HEK293 (cell line): ENCODE measurements around the gene ACP7.

Experiments
- ATF2 ChIP-seq: fragments of 450-650 bp; formaldehyde crosslinking; IDR thresholded peaks from 2 replicates; pipeline ENCODE4 v1.5.1; 2016; ENCODE audit warnings: missing biosample characterization, missing genetic modification characterization, low read depth
- EGR2 ChIP-seq: fragments of 450-650 bp; formaldehyde crosslinking; IDR thresholded peaks from 2 replicates; pipeline ENCODE4 v1.5.1; 2016; ENCODE audit warnings: low read depth, missing biosample characterization, missing genetic modification characterization
- GLI2 ChIP-seq: fragments of 450-650 bp; formaldehyde crosslinking; IDR thresholded peaks from 2 replicates; pipeline ENCODE4; 2017; ENCODE audit warnings: missing biosample characterization, missing genetic modification characterization, low read depth, borderline replicate concordance
- HIC1 ChIP-seq: fragments of 450-650 bp; formaldehyde crosslinking; IDR thresholded peaks from 2 replicates; pipeline ENCODE4 v1.5.1; 2016; ENCODE audit warnings: missing biosample characterization, missing genetic modification characterization
- HOXA7 ChIP-seq: sonication (generic); formaldehyde crosslinking; IDR thresholded peaks from 2 replicates; pipeline ENCODE4 v1.8.1; 2022; ENCODE audit warnings: missing genetic modification reagents, borderline replicate concordance
- KLF9 ChIP-seq: fragments of 450-650 bp; formaldehyde crosslinking; IDR thresholded peaks from 2 replicates; pipeline ENCODE4 v1.5.1; 2016; ENCODE audit warnings: missing biosample characterization, missing genetic modification characterization, low read depth
- MYNN ChIP-seq: fragments of 450-650 bp; formaldehyde crosslinking; IDR thresholded peaks from 2 replicates; pipeline ENCODE4 v1.5.1; 2016; ENCODE audit warnings: missing biosample characterization, missing genetic modification characterization, borderline replicate concordance
- PATZ1 ChIP-seq: fragments of 450-650 bp; formaldehyde crosslinking; IDR thresholded peaks from 2 replicates; pipeline ENCODE4 v1.5.1; 2016; ENCODE audit warnings: missing biosample characterization, missing genetic modification characterization
- REPIN1 ChIP-seq: fragments of 450-650 bp; formaldehyde crosslinking; IDR thresholded peaks from 2 replicates; pipeline ENCODE4 v1.5.1; 2017; ENCODE audit warnings: missing biosample characterization, missing genetic modification characterization, low read depth
- SP7 ChIP-seq: fragments of 450-650 bp; formaldehyde crosslinking; IDR thresholded peaks from 2 replicates; pipeline ENCODE4 v1.5.1; 2016; ENCODE audit warnings: missing biosample characterization, missing genetic modification characterization
- TRIM28 ChIP-seq: IDR thresholded peaks from 2 replicates; pipeline ENCODE4 v1.6.1; 2011; ENCODE audit warnings: low read length, control low read depth, borderline replicate concordance
- WT1 ChIP-seq: fragments of 450-650 bp; formaldehyde crosslinking; IDR thresholded peaks from 2 replicates; pipeline ENCODE4 v1.5.1; 2016; ENCODE audit warnings: missing biosample characterization, missing genetic modification characterization
- ZBTB1 ChIP-seq: fragments of 450-650 bp; formaldehyde crosslinking; IDR thresholded peaks from 2 replicates; pipeline ENCODE4 v1.5.1; 2016; ENCODE audit warnings: missing biosample characterization, missing genetic modification characterization
- ZNF133 ChIP-seq: fragments of 450-650 bp; formaldehyde crosslinking; IDR thresholded peaks from 2 replicates; pipeline ENCODE4 v1.5.1; 2016; ENCODE audit warnings: missing biosample characterization, missing genetic modification characterization
- ZNF18 ChIP-seq: fragments of 450-650 bp; formaldehyde crosslinking; IDR thresholded peaks from 2 replicates; pipeline ENCODE4 v1.5.1; 2016; ENCODE audit warnings: missing biosample characterization, missing genetic modification characterization
- ZNF184 ChIP-seq: fragments of 450-650 bp; IDR thresholded peaks from 2 replicates; pipeline ENCODE4 v1.5.1; 2018; ENCODE audit warnings: missing biosample characterization, mild to moderate bottlenecking, missing genetic modification characterization
- ZNF223 ChIP-seq: fragments of 450-650 bp; formaldehyde crosslinking; IDR thresholded peaks from 2 replicates; pipeline ENCODE4 v1.5.1; 2016; ENCODE audit warnings: missing biosample characterization, missing genetic modification characterization
- ZNF266 ChIP-seq: fragments of 450-650 bp; formaldehyde crosslinking; IDR thresholded peaks from 2 replicates; pipeline ENCODE4 v1.5.1; 2016; ENCODE audit warnings: missing biosample characterization, missing genetic modification characterization, low read depth
- ZNF292 ChIP-seq: fragments of 450-650 bp; formaldehyde crosslinking; IDR thresholded peaks from 2 replicates; pipeline ENCODE4 v1.5.1; 2016; ENCODE audit warnings: low read depth, missing biosample characterization, missing genetic modification characterization, borderline replicate concordance
- ZNF324 ChIP-seq: fragments of 450-650 bp; formaldehyde crosslinking; IDR thresholded peaks from 2 replicates; pipeline ENCODE4 v1.5.1; 2016; ENCODE audit warnings: missing biosample characterization, missing genetic modification characterization
- ZNF354C ChIP-seq: fragments of 450-650 bp; formaldehyde crosslinking; IDR thresholded peaks from 2 replicates; pipeline ENCODE4 v1.5.1; 2016; ENCODE audit warnings: missing biosample characterization, missing genetic modification characterization, low read depth, borderline replicate concordance
- ZNF426 ChIP-seq: fragments of 450-650 bp; formaldehyde crosslinking; IDR thresholded peaks from 2 replicates; pipeline ENCODE4 v1.5.1; 2017; ENCODE audit warnings: missing biosample characterization, missing genetic modification characterization, mild to moderate bottlenecking, inconsistent platforms, moderate library complexity
- ZNF48 ChIP-seq: fragments of 450-650 bp; formaldehyde crosslinking; IDR thresholded peaks from 2 replicates; pipeline ENCODE4 v1.5.1; 2016; ENCODE audit warnings: missing biosample characterization, missing genetic modification characterization
- ZNF529 ChIP-seq: fragments of 450-650 bp; formaldehyde crosslinking; IDR thresholded peaks from 2 replicates; pipeline ENCODE4 v1.5.1; 2017; ENCODE audit warnings: missing genetic modification characterization, missing biosample characterization; ENCODE audit not compliant: insufficient replicate concordance
- ZNF571 ChIP-seq: fragments of 450-650 bp; formaldehyde crosslinking; IDR thresholded peaks from 2 replicates; pipeline ENCODE4 v1.5.0; 2017; ENCODE audit warnings: missing biosample characterization, missing genetic modification characterization
- ZNF645 ChIP-seq: fragments of 450-650 bp; formaldehyde crosslinking; IDR thresholded peaks from 2 replicates; pipeline ENCODE4; 2016; ENCODE audit warnings: missing biosample characterization, missing genetic modification characterization
- ZNF664 ChIP-seq: fragments of 450-650 bp; formaldehyde crosslinking; IDR thresholded peaks from 2 replicates; pipeline ENCODE4 v1.5.1; 2016; ENCODE audit warnings: missing biosample characterization, missing genetic modification characterization
- ZNF701 ChIP-seq: fragments of 450-650 bp; formaldehyde crosslinking; IDR thresholded peaks from 2 replicates; pipeline ENCODE4 v1.5.1; 2016; ENCODE audit warnings: missing biosample characterization, missing genetic modification characterization
- ZNF707 ChIP-seq: fragments of 450-650 bp; formaldehyde crosslinking; IDR thresholded peaks from 2 replicates; pipeline ENCODE4 v1.5.1; 2016; ENCODE audit warnings: missing biosample characterization, missing genetic modification characterization
- ZNF747 ChIP-seq: fragments of 450-650 bp; formaldehyde crosslinking; IDR thresholded peaks from 2 replicates; pipeline ENCODE4 v1.5.1; 2016; ENCODE audit warnings: missing biosample characterization, missing genetic modification characterization
- ZNF785 ChIP-seq: fragments of 450-650 bp; formaldehyde crosslinking; IDR thresholded peaks from 2 replicates; pipeline ENCODE4 v1.5.1; 2016; ENCODE audit warnings: missing biosample characterization, missing genetic modification characterization
- ZNF830 ChIP-seq: fragments of 450-650 bp; IDR thresholded peaks from 2 replicates; pipeline ENCODE4 v1.5.0; 2018; ENCODE audit warnings: missing biosample characterization, missing genetic modification characterization, low read depth, mild to moderate bottlenecking, moderate library complexity

The ACP7 gene

GRCh38 chr19:39125199-39125553 lies 41.0 kb downstream of the ACP7 start (continued):
- TF ChIP-seq HOXA7 (CRISPR knock-in tag) (no peak), ZNF426 (tag by site-specific recombination) (no peak), WT1 (tag by site-specific recombination) (0 out of 2 replicates have a peak, but pooled peaks have one; percentile 34), REPIN1 (tag by site-specific recombination) (peak; percentile 50; the same call in 1 of the 2 replicates), ZNF354C (tag by site-specific recombination) (no peak), ZNF707 (tag by site-specific recombination) (no peak), TRIM28 (no peak), ZNF701 (no peak), GLI2 (tag by site-specific recombination) (no peak), KLF9 (tag by site-specific recombination) (no peak), ZNF645 (tag by site-specific recombination) (no peak), PATZ1 (no peak), ZNF785 (tag by site-specific recombination) (no peak), ZNF571 (no peak), ZBTB1 (tag by site-specific recombination) (peak; percentile 99), EGR2 (tag by site-specific recombination) (no peak), ZNF133 (tag by site-specific recombination) (no peak), ZNF292 (no peak), ZNF18 (tag by site-specific recombination) (no peak), ZNF664 (tag by site-specific recombination) (peak; percentile 83), ZNF223 (tag by site-specific recombination) (0 out of 2 replicates have a peak, but pooled peaks have one; percentile 32), ZNF184 (tag by site-specific recombination) (peak; percentile 90), ZNF747 (no peak), MYNN (tag by site-specific recombination) (no peak), ZNF529 (no peak), HIC1 (tag by site-specific recombination) (no peak), ZNF266 (tag by site-specific recombination) (no peak), ATF2 (no peak), SP7 (tag by site-specific recombination) (no peak), ZNF830 (tag by site-specific recombination) (no peak), ZNF48 (no peak), ZNF324 (tag by site-specific recombination) (peak; percentile 55)
